ENCODE data around the gene GANC. TPM values are rescaled to one million over a fixed set of nuclear protein-coding genes. Genes with fewer than 3 reads are reported as not detected.
"Not testable (repeated sequence)": the region's sequence is repeated elsewhere in the genome, so short reads cannot be mapped to it uniquely, and the experiment has no call there.

GANC gene, protein sequence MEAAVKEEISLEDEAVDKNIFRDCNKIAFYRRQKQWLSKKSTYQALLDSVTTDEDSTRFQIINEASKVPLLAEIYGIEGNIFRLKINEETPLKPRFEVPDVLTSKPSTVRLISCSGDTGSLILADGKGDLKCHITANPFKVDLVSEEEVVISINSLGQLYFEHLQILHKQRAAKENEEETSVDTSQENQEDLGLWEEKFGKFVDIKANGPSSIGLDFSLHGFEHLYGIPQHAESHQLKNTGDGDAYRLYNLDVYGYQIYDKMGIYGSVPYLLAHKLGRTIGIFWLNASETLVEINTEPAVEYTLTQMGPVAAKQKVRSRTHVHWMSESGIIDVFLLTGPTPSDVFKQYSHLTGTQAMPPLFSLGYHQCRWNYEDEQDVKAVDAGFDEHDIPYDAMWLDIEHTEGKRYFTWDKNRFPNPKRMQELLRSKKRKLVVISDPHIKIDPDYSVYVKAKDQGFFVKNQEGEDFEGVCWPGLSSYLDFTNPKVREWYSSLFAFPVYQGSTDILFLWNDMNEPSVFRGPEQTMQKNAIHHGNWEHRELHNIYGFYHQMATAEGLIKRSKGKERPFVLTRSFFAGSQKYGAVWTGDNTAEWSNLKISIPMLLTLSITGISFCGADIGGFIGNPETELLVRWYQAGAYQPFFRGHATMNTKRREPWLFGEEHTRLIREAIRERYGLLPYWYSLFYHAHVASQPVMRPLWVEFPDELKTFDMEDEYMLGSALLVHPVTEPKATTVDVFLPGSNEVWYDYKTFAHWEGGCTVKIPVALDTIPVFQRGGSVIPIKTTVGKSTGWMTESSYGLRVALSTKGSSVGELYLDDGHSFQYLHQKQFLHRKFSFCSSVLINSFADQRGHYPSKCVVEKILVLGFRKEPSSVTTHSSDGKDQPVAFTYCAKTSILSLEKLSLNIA (N-terminal part only)
- 10 to 100 TPM; 28.3 to 32.1 TPM for total RNA-seq

DNA sequence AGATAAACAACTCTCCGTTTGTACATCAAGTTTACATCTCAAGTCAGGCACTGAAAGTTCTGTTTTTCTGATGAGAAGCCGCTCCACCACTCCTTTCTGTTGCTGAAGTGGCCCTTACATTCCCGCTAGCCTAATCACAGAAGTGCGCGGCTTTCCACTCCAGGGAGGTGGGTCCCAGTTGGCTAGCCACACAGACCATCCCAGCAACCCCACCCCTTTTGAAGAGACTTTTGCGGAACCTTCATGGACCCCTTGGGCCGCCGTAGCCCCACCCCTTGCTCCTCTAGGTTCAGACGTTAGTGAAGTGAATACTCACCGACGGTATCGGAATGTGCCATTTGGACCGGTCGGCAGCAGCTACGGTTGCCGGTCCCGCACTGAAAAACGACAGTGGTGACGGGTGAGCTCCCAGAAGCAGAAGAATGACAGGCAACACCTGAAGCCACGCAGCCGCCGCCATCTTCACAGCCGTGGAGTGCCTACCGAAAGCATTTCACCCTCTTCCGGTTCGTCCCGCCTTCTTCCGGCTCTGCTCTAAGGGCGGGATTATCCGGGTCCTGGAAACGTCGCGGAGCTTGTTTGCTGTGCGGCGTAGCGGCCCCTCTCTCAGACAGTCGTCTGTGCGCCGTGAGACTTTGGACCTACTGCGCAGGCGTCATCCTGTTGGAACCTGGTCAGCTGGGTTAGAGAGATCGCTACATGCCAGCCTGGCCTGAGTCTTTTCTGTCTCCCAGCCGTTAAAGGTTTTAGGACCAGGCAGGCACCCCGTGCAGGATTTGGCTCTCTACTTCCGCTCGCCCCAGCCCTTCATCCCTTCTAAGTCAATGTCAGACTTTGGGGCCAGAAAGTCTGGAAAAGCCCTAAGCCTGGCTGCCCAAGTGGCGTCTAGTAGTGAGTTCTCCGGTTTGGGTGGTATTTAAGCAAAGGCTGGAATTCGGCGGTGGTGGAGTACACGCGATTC lies at the start of gene GANC, which contains the start of gene TMEM87A:
Gene GANC, plus strand, starts transcription at position 263 of the 961 bp plus-strand sequence. CDS start 1,281 bp downstream, outside the sequence.
Gene TMEM87A, minus strand, starts transcription at position 495 of the 961 bp plus-strand sequence. Its CDS starts 35 bp downstream, at position 460.
- ChIA-PET CTCF (interaction anchor here (0.6 to 1.0 kb wide), 4 partner anchors 10 to 160 kb away, joined by 3 to 5 read pairs (median 4); no protein-coding TSS in a partner anchor), POLR2A (interaction anchor here (0.6 kb wide), 2 partner anchors 9 to 235 kb away, joined by 3 to 8 read pairs; no protein-coding TSS in a partner anchor)
- Mint-ChIP-seq H3K36me3 (ENCODE audit: low read depth) (peaks cover 18% of the 10 kb centered on the region), H3K27me3 (no peaks in the 10 kb centered on the region), H3K27ac (peak within 1 kb of the TSS; percentile 100), H3K9me3 (no peaks in the 10 kb centered on the region), H3K4me3 (peak within 1 kb of the TSS; percentile 99), H3K4me1 (peaks cover 43% of the 10 kb centered on the region)
- peak; percentile 98 for DNase-seq

DNA sequence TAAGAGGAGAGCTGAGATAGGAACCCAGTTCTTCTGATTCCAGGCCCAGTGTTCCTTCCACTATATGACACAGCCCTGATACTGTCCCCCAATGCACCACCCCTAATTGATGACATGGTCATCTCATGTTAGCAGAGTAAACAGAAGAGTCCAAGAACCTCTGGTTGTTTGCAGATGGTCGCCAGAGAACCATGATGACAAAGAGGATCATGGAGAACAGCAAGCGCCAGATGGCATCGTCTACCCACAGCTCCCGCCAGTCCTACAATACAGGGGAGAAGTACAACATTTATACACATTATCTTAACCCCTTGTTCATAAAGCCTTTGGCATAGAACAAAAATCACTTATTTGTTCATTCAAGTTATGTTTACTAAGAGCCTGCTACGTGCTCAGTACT lies 46.4 kb upstream of the GANC start:
- Mint-ChIP-seq H3K4me1 (no peaks in the 10 kb centered on the region), H3K36me3 (ENCODE audit: low read depth) (peaks cover 36% of the 10 kb centered on the region), H3K27me3 (no peaks in the 10 kb centered on the region), H3K9me3 (no peaks in the 10 kb centered on the region), H3K4me3 (no peak overlapping the region), H3K27ac (no peak overlapping the region)
- ChIA-PET POLR2A (no interaction called here), CTCF (no interaction called here)
- DNase-seq: no peak

GRCh38 chr15:42228036-42228435 lies 45.0 kb upstream of the GANC start:
- POLR2A ChIA-PET: no interaction called here
- H3K9me3 Mint-ChIP-seq: no peaks in the 10 kb centered on the region

DNA sequence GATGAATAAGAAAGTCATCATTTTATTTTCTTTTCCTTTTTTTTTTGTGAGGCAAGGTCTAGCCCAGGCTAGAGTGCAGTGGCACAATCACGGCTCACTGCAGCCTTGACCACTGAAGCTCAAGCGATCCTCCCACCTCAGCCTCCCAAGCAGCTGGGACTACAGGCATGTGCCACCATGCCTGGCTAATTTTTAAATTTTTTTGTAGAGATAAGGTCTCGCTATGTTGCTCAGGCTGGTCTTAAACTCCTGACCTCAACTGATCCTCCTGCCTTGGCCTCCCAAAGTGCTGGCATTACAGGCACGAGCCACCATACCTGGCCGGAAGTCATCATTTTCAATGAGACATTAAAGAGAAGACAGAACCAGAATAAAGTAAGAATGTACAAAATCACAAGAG lies 44.0 kb upstream of the GANC start:
- DNase-seq, H3K27ac Mint-ChIP-seq, H3K27me3 Mint-ChIP-seq, H3K9me3 Mint-ChIP-seq, H3K4me3 Mint-ChIP-seq, H3K4me1 Mint-ChIP-seq, POLR2A ChIA-PET: not testable (repeated sequence)
- H3K36me3 Mint-ChIP-seq (ENCODE audit: low read depth): peaks cover 46% of the 10 kb centered on the region
- CTCF ChIA-PET: interaction anchor here (0.8 to 1.6 kb wide), 3 partner anchors 9 to 1268 kb away, joined by 3 to 4 read pairs (median 3); no protein-coding TSS in a partner anchor

More at GRCh38 chr15:42228036-42228435, 45.0 kb upstream of the GANC start:
- H3K27me3 Mint-ChIP-seq: no peaks in the 10 kb centered on the region
- no peak overlapping the region for H3K27ac Mint-ChIP-seq
- DNase-seq: no peak
- no peaks in the 10 kb centered on the region for H3K4me1 Mint-ChIP-seq
- peaks cover 45% of the 10 kb centered on the region for H3K36me3 Mint-ChIP-seq (ENCODE audit: low read depth)
- CTCF ChIA-PET: interaction anchor here (0.8 to 1.6 kb wide), 3 partner anchors 8 to 1269 kb away, joined by 3 to 4 read pairs (median 3); no protein-coding TSS in a partner anchor
- H3K4me3 Mint-ChIP-seq: no peak overlapping the region

- CTCF ChIA-PET: no interaction called here
- POLR2A ChIA-PET: no interaction called here
- peaks cover 37% of the 10 kb centered on the region for H3K36me3 Mint-ChIP-seq (ENCODE audit: low read depth)
Measured at GRCh38 chr15:42231088-42231487, 41.9 kb upstream of the GANC start.

GRCh38 chr15:42232606-42233005 lies 40.4 kb upstream of the GANC start:
- CTCF ChIA-PET: no interaction called here
- Mint-ChIP-seq H3K27ac (no peak overlapping the region), H3K4me1 (no peaks in the 10 kb centered on the region), H3K27me3 (no peaks in the 10 kb centered on the region), H3K36me3 (ENCODE audit: low read depth) (peaks cover 39% of the 10 kb centered on the region), H3K4me3 (no peak overlapping the region), H3K9me3 (no peaks in the 10 kb centered on the region)
- POLR2A ChIA-PET: no interaction called here
- no peak for DNase-seq

More at GRCh38 chr15:42231088-42231487, 41.9 kb upstream of the GANC start:
- Mint-ChIP-seq H3K9me3 (no peaks in the 10 kb centered on the region), H3K4me1 (no peaks in the 10 kb centered on the region), H3K27ac (no peak overlapping the region), H3K4me3 (no peak overlapping the region), H3K27me3 (no peaks in the 10 kb centered on the region)
- no peak for DNase-seq

DNA sequence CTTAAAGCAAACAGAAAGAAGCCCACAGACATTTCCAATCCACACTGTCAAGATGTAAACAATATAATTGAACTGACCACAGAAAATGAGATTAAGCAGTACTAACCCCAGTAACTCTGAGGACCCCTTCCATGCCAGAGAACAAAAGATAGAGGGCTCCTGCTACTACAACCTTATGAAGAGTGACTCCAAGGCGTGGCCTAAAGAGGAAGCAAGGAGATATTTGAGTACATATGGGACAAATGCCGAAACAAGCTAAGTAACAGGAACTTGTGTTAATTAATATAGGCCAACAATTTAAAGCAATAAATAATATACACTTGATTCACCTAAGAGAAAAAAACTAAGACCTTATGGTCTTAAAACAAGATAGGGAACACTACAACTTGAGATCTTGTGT lies 39.9 kb upstream of the GANC start:
- no peak for DNase-seq
- Mint-ChIP-seq H3K27ac (no peak overlapping the region), H3K27me3 (no peaks in the 10 kb centered on the region), H3K9me3 (no peaks in the 10 kb centered on the region), H3K4me3 (no peak overlapping the region), H3K4me1 (no peaks in the 10 kb centered on the region), H3K36me3 (ENCODE audit: low read depth) (peaks cover 42% of the 10 kb centered on the region)
- ChIA-PET CTCF (interaction anchor here (0.7 kb wide), 1 partner anchor 40 kb away, joined by 5 read pairs; the partner anchor contains the start of genes GANC and TMEM87A), POLR2A (no interaction called here)

- Mint-ChIP-seq H3K9me3 (no peaks in the 10 kb centered on the region), H3K36me3 (ENCODE audit: low read depth) (peaks cover 56% of the 10 kb centered on the region), H3K4me1 (peaks cover 17% of the 10 kb centered on the region), H3K4me3 (no peak overlapping the region), H3K27me3 (no peaks in the 10 kb centered on the region), H3K27ac (no peak overlapping the region)
- CTCF ChIA-PET: interaction anchor here (1.2 kb wide), 1 partner anchor 11 kb away, joined by 3 read pairs; no protein-coding TSS in a partner anchor
- POLR2A ChIA-PET: no interaction called here
- DNase-seq: no peak
Measured at GRCh38 chr15:42239528-42240182, 33.3 kb upstream of the GANC start.

DNA sequence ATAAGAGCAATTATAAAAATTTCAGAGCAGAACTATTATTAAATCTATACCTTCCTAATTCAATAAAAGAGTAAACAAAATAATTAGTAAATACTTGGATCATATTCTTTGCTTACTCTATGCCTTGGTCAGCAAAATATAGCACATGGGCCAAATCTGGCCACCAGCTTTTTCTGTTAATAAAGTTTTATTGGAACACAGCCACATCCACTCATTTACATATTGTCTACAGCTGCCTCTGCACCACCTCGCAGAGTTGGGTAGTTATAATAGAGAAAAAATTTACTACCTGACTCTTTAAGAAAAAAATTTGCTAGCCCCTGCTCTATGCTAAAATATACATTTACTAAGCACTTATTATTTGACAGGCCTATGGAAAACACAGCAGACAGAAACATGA lies 32.2 kb upstream of the GANC start:
- DNase-seq: no peak
- CTCF ChIA-PET: interaction anchor here (0.6 kb wide), 1 partner anchor 12 kb away, joined by 3 read pairs; no protein-coding TSS in a partner anchor
- POLR2A ChIA-PET: interaction anchor here (0.6 kb wide), 1 partner anchor 21 kb away, joined by 3 read pairs; no protein-coding TSS in a partner anchor
- H3K4me1 Mint-ChIP-seq: peaks cover 17% of the 10 kb centered on the region
- no peaks in the 10 kb centered on the region for H3K27me3 Mint-ChIP-seq
- no peak overlapping the region for H3K4me3 Mint-ChIP-seq
- H3K9me3 Mint-ChIP-seq: no peaks in the 10 kb centered on the region
- H3K27ac Mint-ChIP-seq: no peak overlapping the region
- H3K36me3 Mint-ChIP-seq (ENCODE audit: low read depth): peaks cover 51% of the 10 kb centered on the region

DNA sequence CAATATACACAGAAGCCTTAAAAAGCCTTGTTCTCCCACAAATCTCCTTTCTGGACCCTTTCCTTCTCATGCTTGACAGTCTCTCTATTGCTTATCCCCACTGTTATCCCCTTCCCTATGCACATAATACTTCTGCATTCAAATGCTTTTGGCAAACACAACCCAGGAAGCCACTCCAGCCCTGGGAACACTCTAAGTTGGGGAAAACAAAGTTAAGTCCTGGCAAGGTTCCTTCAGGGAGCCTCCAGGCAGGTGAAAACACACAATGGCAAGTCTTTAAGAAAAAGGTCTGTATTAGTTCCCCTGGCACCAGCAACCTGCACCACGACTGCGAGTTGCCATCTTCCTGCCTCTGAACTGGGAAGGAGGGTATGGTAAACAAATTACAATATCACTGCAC lies 19.7 kb upstream of the GANC start:
- H3K9me3 Mint-ChIP-seq: peaks cover 28% of the 10 kb centered on the region
- CTCF ChIA-PET: interaction anchor here (0.6 to 0.7 kb wide), 2 partner anchors 28 to 286 kb away, joined by 3 to 4 read pairs; no protein-coding TSS in a partner anchor

GRCh38 chr15:42264795-42265194 lies 8.2 kb upstream of the GANC start:
- POLR2A ChIA-PET: no interaction called here
- Mint-ChIP-seq H3K27ac (no peak overlapping the region), H3K36me3 (ENCODE audit: low read depth) (peaks cover 62% of the 10 kb centered on the region), H3K4me3 (no peak overlapping the region), H3K27me3 (no peaks in the 10 kb centered on the region), H3K9me3 (no peaks in the 10 kb centered on the region), H3K4me1 (peaks cover 20% of the 10 kb centered on the region)
- DNase-seq: no peak
- CTCF ChIA-PET: interaction anchor here (0.7 kb wide), 1 partner anchor 42 kb away, joined by 4 read pairs; no protein-coding TSS in a partner anchor

More for the DNA sequence above, 19.7 kb upstream of the GANC start:
- Mint-ChIP-seq H3K36me3 (ENCODE audit: low read depth) (peaks cover 64% of the 10 kb centered on the region), H3K27ac (no peak overlapping the region), H3K4me3 (no peak overlapping the region), H3K27me3 (no peaks in the 10 kb centered on the region), H3K4me1 (peaks cover 4% of the 10 kb centered on the region)
- DNase-seq: no peak
- POLR2A ChIA-PET: no interaction called here
